Astrocyte (in vitro differentiated cells and primary cell): ENCODE results near the gene CHEK1. TPM values are rescaled to one million over a fixed set of nuclear protein-coding genes. Genes with fewer than 3 reads are reported as not detected.

Experiments used
- DNase-seq: peaks from one replicate; pipeline ENCODE4 v3.0.0-alpha.2; 2010; ENCODE audit warnings: low read depth
- FAIRE-seq: peaks from 2 replicates; lab custom pipeline; 2011; peaks lifted over from hg19 to GRCh38; lab: Jason Lieb, UNC
- H2AFZ ChIP-seq: 2 replicates; pipeline ENCODE4 v1.6.0; 2012; ENCODE audit warnings: low read depth, low read length, inconsistent platforms
- H3K27ac ChIP-seq: 2 replicates; pipeline ENCODE4 v1.5.1; 2011; ENCODE audit warnings: low read depth, low read length, inconsistent platforms
- H3K27me3 ChIP-seq: 2 replicates; pipeline ENCODE4 v1.6.0; 2011; ENCODE audit warnings: low read length, inconsistent platforms; ENCODE audit not compliant: insufficient read depth
- H3K36me3 ChIP-seq: 2 replicates; pipeline ENCODE4 v1.5.1; 2011; ENCODE audit warnings: low read length, inconsistent platforms; ENCODE audit not compliant: insufficient read depth
- H3K4me1 ChIP-seq: 2 replicates; pipeline ENCODE4 v1.5.1; 2011; ENCODE audit warnings: low read length, inconsistent platforms; ENCODE audit not compliant: insufficient read depth
- H3K4me2 ChIP-seq: 2 replicates; pipeline ENCODE4 v1.6.0; 2012; ENCODE audit warnings: low read length, inconsistent platforms
- H3K4me3 ChIP-seq: 2 replicates; pipeline ENCODE4 v1.5.1; 2011; ENCODE audit warnings: low read depth, mild to moderate bottlenecking, low read length, inconsistent platforms; ENCODE audit not compliant: insufficient read depth
- H3K79me2 ChIP-seq: 2 replicates; pipeline ENCODE4 v1.6.0; 2012; ENCODE audit warnings: mild to moderate bottlenecking, low read length, inconsistent platforms; ENCODE audit not compliant: insufficient read depth
- H3K9ac ChIP-seq: 2 replicates; pipeline ENCODE4 v1.6.0; 2012; ENCODE audit warnings: mild to moderate bottlenecking, low read length, inconsistent platforms
- H3K9me3 ChIP-seq: 2 replicates; pipeline ENCODE4 v1.5.1; 2012; ENCODE audit warnings: low read depth, mild to moderate bottlenecking, low read length, inconsistent platforms; ENCODE audit not compliant: insufficient read depth
- H4K20me1 ChIP-seq: 2 replicates; pipeline ENCODE4 v1.6.0; 2012; ENCODE audit warnings: low read length, inconsistent platforms; ENCODE audit not compliant: insufficient read depth
- H3K27ac Mint-ChIP-seq: one replicate; pipeline ENCODE4 v1.8.0; 2021; ENCODE audit warnings: mild to moderate bottlenecking, mixed read lengths; ENCODE audit not compliant: unreplicated experiment
- H3K27me3 Mint-ChIP-seq: one replicate; pipeline ENCODE4 v1.8.0; 2021; ENCODE audit warnings: low read depth, mixed read lengths; ENCODE audit not compliant: unreplicated experiment
- H3K36me3 Mint-ChIP-seq: one replicate; pipeline ENCODE4 v1.8.0; 2021; ENCODE audit warnings: low read depth, mixed read lengths; ENCODE audit not compliant: unreplicated experiment
- H3K4me1 Mint-ChIP-seq: one replicate; pipeline ENCODE4 v1.8.0; 2021; ENCODE audit warnings: low read depth, mixed read lengths; ENCODE audit not compliant: unreplicated experiment
- H3K4me3 Mint-ChIP-seq: one replicate; pipeline ENCODE4 v1.8.0; 2021; ENCODE audit warnings: mild to moderate bottlenecking, moderate library complexity, mixed read lengths; ENCODE audit not compliant: unreplicated experiment
- H3K9me3 Mint-ChIP-seq: one replicate; pipeline ENCODE4 v1.8.0; 2021; ENCODE audit warnings: mild to moderate bottlenecking, mixed read lengths; ENCODE audit not compliant: unreplicated experiment
- CTCF ChIP-seq: IDR thresholded peaks from 2 replicates; pipeline ENCODE4 v1.5.1; 2011; ENCODE audit warnings: low read depth, mild to moderate bottlenecking, inconsistent platforms, low read length, moderate library complexity; ENCODE audit not compliant: insufficient read depth
- EZH2 ChIP-seq: IDR thresholded peaks from 2 replicates; pipeline ENCODE4 v1.6.1; 2012; ENCODE audit warnings: mild to moderate bottlenecking, low read length, inconsistent platforms; ENCODE audit not compliant: insufficient read depth
- total RNA-seq: library from RNA; stranded (reverse); gene quantifications from 2 replicates; pipeline ENCODE4 v1.2.1, GENCODE V29; 2021

Gene CHEK1
- total RNA-seq, 1 donor from 2014 or later: 30.3 TPM

GRCh38 chr11:125591649-125592304, 33.2 kb upstream of the CHEK1 start:
- no peak for TF ChIP-seq EZH2
- no peak for TF ChIP-seq CTCF
- H3K27me3 Mint-ChIP-seq: no peaks in the 10 kb centered on the region
- Histone ChIP-seq H3K4me3 (peak overlapping the region; percentile 89), H3K4me1 (peaks cover 4% of the 10 kb centered on the region), H2AFZ (peak overlapping the region; percentile 76), H3K79me2 (peaks cover 50% of the 10 kb centered on the region), H3K9ac (peak overlapping the region; percentile 99), H3K27ac (peak overlapping the region; percentile 99), H3K9me3 (no peaks in the 10 kb centered on the region), H3K27me3 (no peaks in the 10 kb centered on the region), H3K36me3 (peaks cover under 1% of the 10 kb centered on the region), H3K4me2 (peak overlapping the region; percentile 89), H4K20me1 (peaks cover 20% of the 10 kb centered on the region)
- peaks cover 34% of the 10 kb centered on the region for H3K4me1 Mint-ChIP-seq
- peak overlapping the region; percentile 100 for H3K4me3 Mint-ChIP-seq
- DNase-seq (peak; percentile 16), FAIRE-seq (no peak)
- H3K9me3 Mint-ChIP-seq: peaks cover 3% of the 10 kb centered on the region
- H3K27ac Mint-ChIP-seq: peak overlapping the region; percentile 99
- no peaks in the 10 kb centered on the region for H3K36me3 Mint-ChIP-seq

GRCh38 chr11:125592305-125593113, 32.5 kb upstream of the CHEK1 start, which contains the start of gene STT3A:
TSS of gene STT3A (plus strand) at chr11:125592852. CDS start at chr11:125595916, 3,064 bp downstream.
- peak within 1 kb of the TSS; percentile 99 for H3K27ac ChIP-seq
- peak within 1 kb of the TSS; percentile 89 for H3K4me2 ChIP-seq
- H3K9me3 ChIP-seq: no peaks in the 10 kb centered on the region
- no peaks in the 10 kb centered on the region for H3K27me3 Mint-ChIP-seq
- H3K9ac ChIP-seq: peak within 1 kb of the TSS; percentile 99
- H3K4me1 ChIP-seq: peaks cover 4% of the 10 kb centered on the region
- peaks cover 57% of the 10 kb centered on the region for H3K79me2 ChIP-seq
- peaks cover 7% of the 10 kb centered on the region for H3K36me3 ChIP-seq
- no peak for TF ChIP-seq EZH2
- DNase-seq (peak; percentile 100), FAIRE-seq (peak; percentile 52)
- H3K9me3 Mint-ChIP-seq: peaks cover 3% of the 10 kb centered on the region
- H3K27me3 ChIP-seq: no peaks in the 10 kb centered on the region
- H3K36me3 Mint-ChIP-seq: no peaks in the 10 kb centered on the region
- H3K27ac Mint-ChIP-seq: peak within 1 kb of the TSS; percentile 99
- peaks cover 22% of the 10 kb centered on the region for H4K20me1 ChIP-seq
- H3K4me3 ChIP-seq: peak within 1 kb of the TSS; percentile 96
- peak within 1 kb of the TSS; percentile 76 for H2AFZ ChIP-seq
- H3K4me3 Mint-ChIP-seq: peak within 1 kb of the TSS; percentile 100
- peaks cover 30% of the 10 kb centered on the region for H3K4me1 Mint-ChIP-seq

- Histone ChIP-seq H3K27me3 (no peaks in the 10 kb centered on the region), H3K4me1 (peaks cover 4% of the 10 kb centered on the region), H3K79me2 (peaks cover 60% of the 10 kb centered on the region), H3K27ac (peak overlapping the region; percentile 94), H3K36me3 (peaks cover 8% of the 10 kb centered on the region), H2AFZ (peak overlapping the region; percentile 72), H4K20me1 (peaks cover 22% of the 10 kb centered on the region), H3K4me3 (peak overlapping the region; percentile 96), H3K9ac (peak overlapping the region; percentile 98), H3K9me3 (no peaks in the 10 kb centered on the region), H3K4me2 (peak overlapping the region; percentile 86)
- FAIRE-seq (no peak), DNase-seq (peak; percentile 37)
- Mint-ChIP-seq H3K9me3 (peaks cover 3% of the 10 kb centered on the region), H3K27me3 (no peaks in the 10 kb centered on the region), H3K4me3 (peak overlapping the region; percentile 100), H3K27ac (peak overlapping the region; percentile 99), H3K36me3 (no peaks in the 10 kb centered on the region), H3K4me1 (peaks cover 26% of the 10 kb centered on the region)
- no peak for TF ChIP-seq CTCF
- TF ChIP-seq EZH2: no peak
Measured at GRCh38 chr11:125593114-125593820, 31.7 kb upstream of the CHEK1 start.
